Measurements from ENCODE around the gene AP5Z1. TPM values are rescaled to one million over a fixed set of nuclear protein-coding genes. Genes with fewer than 3 reads are reported as not detected.

The AP5Z1 gene
- total and polyA plus RNA-seq, 2 of the 4 experiments (the other 2 are of a cell fraction), result 9.7 to 38.7 TPM

GRCh38 chr7:4820967-4821471, 45.6 kb downstream of the AP5Z1 start:
- Histone ChIP-seq H3K4me2 (ENCODE audit: low read depth, low read length) (no peak overlapping the region), H4K20me1 (ENCODE audit: insufficient read depth, low read length) (no peaks in the 10 kb centered on the region), H3K56ac (ENCODE audit: extremely low read depth, insufficient read depth, low read length) (no peak overlapping the region), H3K9ac (ENCODE audit: low read depth, low read length) (no peak overlapping the region), H3K4me1 (ENCODE audit: control insufficient read depth, insufficient read depth, low read length) (no peaks in the 10 kb centered on the region; the same call in 1 of the 2 replicates), H3K79me1 (ENCODE audit: low read depth in 1 of 2, low read length in 2 of 2) (no peaks in the 10 kb centered on the region), H2BK120ac (ENCODE audit: low read depth, low read length) (no peak overlapping the region), H4K91ac (ENCODE audit: insufficient read depth, low read depth, low read length) (no peak overlapping the region), H3K36me3 (ENCODE audit: control insufficient read depth, insufficient read depth, low read length) (no peaks in the 10 kb centered on the region), H2AK5ac (ENCODE audit: low read depth, low read length) (no peak overlapping the region), H3K9me1 (ENCODE audit: insufficient read depth, low read length) (no peaks in the 10 kb centered on the region), H2BK5ac (ENCODE audit: low read depth, low read length, poor library complexity, severe bottlenecking) (no peak overlapping the region), H3K9me3 (ENCODE audit: control insufficient read depth, insufficient read depth, low read length) (no peaks in the 10 kb centered on the region), H3K18ac (ENCODE audit: low read depth, low read length) (no peak overlapping the region), H2BK20ac (ENCODE audit: low read depth, low read length) (no peak overlapping the region), H4K5ac (ENCODE audit: low read depth, low read length) (no peak overlapping the region), H3K27ac (ENCODE audit: insufficient read depth, low read length) (no peak overlapping the region), H3K4me3 (ENCODE audit: insufficient read depth, low read depth, low read length) (no peak overlapping the region), H3K23ac (ENCODE audit: low read depth, low read length) (no peak overlapping the region), H3K4ac (ENCODE audit: low read depth, low read length) (no peak overlapping the region), H3K14ac (replicated peaks; ENCODE audit: low read depth, low read length) (no peak overlapping the region), H4K8ac (ENCODE audit: low read depth in 2 of 2, low read length in 2 of 2) (no peak overlapping the region), H2BK15ac (ENCODE audit: low read depth, low read length) (no peak overlapping the region), H2AFZ (replicated peaks; ENCODE audit: low read length, poor library complexity) (no peak overlapping the region), H3K27me3 (ENCODE audit: control insufficient read depth, insufficient read depth, low read length) (peaks cover 2% of the 10 kb centered on the region; the same call in 1 of the 2 replicates), H2AK9ac (replicated peaks; ENCODE audit: low read depth, low read length, poor library complexity) (no peak overlapping the region)
- in situ Hi-C loops (cut with MboI; ENCODE audit: low sequenced_read_pairs), result no loop called here
- ChIA-PET POLR2A (ENCODE audit: unreplicated experiment) (no interaction called here), CTCF (no interaction called here)
- dilution Hi-C loops (cut with HindIII; ENCODE audit: low sequenced_read_pairs, unreplicated experiment), result no loop called here
- DNase-seq, result no peak
- no peak for ATAC-seq (ENCODE audit: low read depth)
- WGBS, 2 experiments (ENCODE audit: extremely low coverage in 2 of 2, insufficient read length in 1 of 2), result 44% methylated on average over 6 of the region's 20 CpGs; no CpG with 5 or more reads in 1 of the 2 experiments
- TF ChIP-seq RFX5 (IDR thresholded peaks at IDR 0.05; ENCODE audit: low read depth, low read length), result no peak
- TF ChIP-seq POLR2A (IDR thresholded peaks at IDR 0.05; ENCODE audit: low read depth, low read length), result no peak
- TF ChIP-seq, protein P1, sequence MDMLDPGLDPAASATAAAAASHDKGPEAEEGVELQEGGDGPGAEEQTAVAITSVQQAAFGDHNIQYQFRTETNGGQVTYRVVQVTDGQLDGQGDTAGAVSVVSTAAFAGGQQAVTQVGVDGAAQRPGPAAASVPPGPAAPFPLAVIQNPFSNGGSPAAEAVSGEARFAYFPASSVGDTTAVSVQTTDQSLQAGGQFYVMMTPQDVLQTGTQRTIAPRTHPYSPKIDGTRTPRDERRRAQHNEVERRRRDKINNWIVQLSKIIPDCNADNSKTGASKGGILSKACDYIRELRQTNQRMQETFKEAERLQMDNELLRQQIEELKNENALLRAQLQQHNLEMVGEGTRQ (IDR thresholded peaks at IDR 0.05; ENCODE audit: low read depth, low read length), result no peak
- TF ChIP-seq MAZ (IDR thresholded peaks at IDR 0.05; ENCODE audit: borderline replicate concordance, low read depth, low read length), result no peak
- TF ChIP-seq RCOR1 (IDR thresholded peaks at IDR 0.05; ENCODE audit: insufficient replicate concordance, low read length), result no peak
- no peak for TF ChIP-seq SMC3 (IDR thresholded peaks at IDR 0.05; ENCODE audit: low read depth, low read length)
- TF ChIP-seq ELK1 (IDR thresholded peaks at IDR 0.05; ENCODE audit: borderline replicate concordance, low read depth, low read length), result no peak
- no peak for TF ChIP-seq CHD1 (IDR thresholded peaks at IDR 0.05; ENCODE audit: low read depth, low read length)
- TF ChIP-seq BHLHE40 (IDR thresholded peaks at IDR 0.05; ENCODE audit: low read depth, low read length), result no peak
- no peak for TF ChIP-seq NFE2L2 (IDR thresholded peaks at IDR 0.05; ENCODE audit: low read depth, low read length)
- no peak for TF ChIP-seq FOS (IDR thresholded peaks at IDR 0.05; ENCODE audit: low read depth, low read length)
- TF ChIP-seq, protein P2, sequence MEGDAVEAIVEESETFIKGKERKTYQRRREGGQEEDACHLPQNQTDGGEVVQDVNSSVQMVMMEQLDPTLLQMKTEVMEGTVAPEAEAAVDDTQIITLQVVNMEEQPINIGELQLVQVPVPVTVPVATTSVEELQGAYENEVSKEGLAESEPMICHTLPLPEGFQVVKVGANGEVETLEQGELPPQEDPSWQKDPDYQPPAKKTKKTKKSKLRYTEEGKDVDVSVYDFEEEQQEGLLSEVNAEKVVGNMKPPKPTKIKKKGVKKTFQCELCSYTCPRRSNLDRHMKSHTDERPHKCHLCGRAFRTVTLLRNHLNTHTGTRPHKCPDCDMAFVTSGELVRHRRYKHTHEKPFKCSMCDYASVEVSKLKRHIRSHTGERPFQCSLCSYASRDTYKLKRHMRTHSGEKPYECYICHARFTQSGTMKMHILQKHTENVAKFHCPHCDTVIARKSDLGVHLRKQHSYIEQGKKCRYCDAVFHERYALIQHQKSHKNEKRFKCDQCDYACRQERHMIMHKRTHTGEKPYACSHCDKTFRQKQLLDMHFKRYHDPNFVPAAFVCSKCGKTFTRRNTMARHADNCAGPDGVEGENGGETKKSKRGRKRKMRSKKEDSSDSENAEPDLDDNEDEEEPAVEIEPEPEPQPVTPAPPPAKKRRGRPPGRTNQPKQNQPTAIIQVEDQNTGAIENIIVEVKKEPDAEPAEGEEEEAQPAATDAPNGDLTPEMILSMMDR (conservative IDR thresholded peaks at IDR 0.05; ENCODE audit: low read depth, low read length), result no peak
- no peak for TF ChIP-seq CEBPB (IDR thresholded peaks at IDR 0.05; ENCODE audit: low read depth, low read length)
- TF ChIP-seq MXI1 (IDR thresholded peaks at IDR 0.05; ENCODE audit: borderline replicate concordance, low read depth, low read length), result no peak
- no peak for TF ChIP-seq RAD21 (IDR thresholded peaks at IDR 0.05; ENCODE audit: low read length)
- TF ChIP-seq MAFK (IDR thresholded peaks at IDR 0.05; ENCODE audit: low read depth, low read length), result no peak
- intact Hi-C loops (cut with micrococcal nuclease), result no loop called here
- no TSS peak for BruUV-seq (replicated peaks)
